Measurements from ENCODE around the gene FCHO2.

Gene FCHO2

DNA sequence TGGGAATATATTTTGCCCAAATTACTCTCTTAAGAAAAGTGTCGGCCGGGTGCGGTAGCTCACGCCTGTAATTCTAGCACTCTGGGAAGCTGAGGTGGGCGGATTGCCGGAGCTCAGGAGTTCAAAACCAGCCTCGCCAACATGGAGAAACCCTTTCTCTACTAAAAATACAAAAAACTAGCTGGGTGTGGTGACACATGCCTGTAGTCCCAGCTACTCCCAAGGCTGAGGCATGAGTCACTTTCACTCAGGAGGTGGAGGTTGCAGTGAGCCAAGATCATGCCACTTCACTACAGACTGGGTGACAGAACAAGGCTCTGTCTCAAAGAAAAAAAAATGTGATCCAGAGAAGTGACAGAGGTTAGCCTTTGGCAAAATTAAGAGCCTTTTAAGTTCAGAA lies 138.1 kb downstream of the FCHO2 start:
- peaks cover 7% of the 10 kb centered on the region for H3K9me3 ChIP-seq (ENCODE audit: low read length)
- no peak overlapping the region for H3K4me2 ChIP-seq (ENCODE audit: low read length)
- H3F3A ChIP-seq (ENCODE audit: insufficient read depth, low read length), result no peaks in the 10 kb centered on the region
- no peak overlapping the region for H3K9ac ChIP-seq (ENCODE audit: low read length)
- no peaks in the 10 kb centered on the region for H4K20me1 ChIP-seq (ENCODE audit: insufficient read depth, low read length)
- H3K27me3 ChIP-seq (ENCODE audit: insufficient read depth, low read length), result no peaks in the 10 kb centered on the region
- no peak overlapping the region for H3K27ac ChIP-seq (ENCODE audit: low read depth, low read length, poor library complexity, severe bottlenecking)
- no peaks in the 10 kb centered on the region for H3K36me3 ChIP-seq (ENCODE audit: insufficient read depth, low read length)
- H3K79me2 ChIP-seq (ENCODE audit: insufficient read depth, low read length), result no peaks in the 10 kb centered on the region
- H3K4me1 ChIP-seq (ENCODE audit: insufficient read depth, low read length, severe bottlenecking), result peaks cover 2% of the 10 kb centered on the region
- TF ChIP-seq EZH2 (IDR thresholded peaks at IDR 0.05; ENCODE audit: borderline replicate concordance, low read length), result no peak
- TF ChIP-seq CTCF (IDR thresholded peaks at IDR 0.05; ENCODE audit: low read length), result no peak
- H3K9me2 ChIP-seq (ENCODE audit: low read depth, low read length), result no peaks in the 10 kb centered on the region
- no peak overlapping the region for H2AFZ ChIP-seq (ENCODE audit: low read length)
- H3K4me3 ChIP-seq (ENCODE audit: low read depth, low read length, poor library complexity, severe bottlenecking), result no peak overlapping the region

DNA sequence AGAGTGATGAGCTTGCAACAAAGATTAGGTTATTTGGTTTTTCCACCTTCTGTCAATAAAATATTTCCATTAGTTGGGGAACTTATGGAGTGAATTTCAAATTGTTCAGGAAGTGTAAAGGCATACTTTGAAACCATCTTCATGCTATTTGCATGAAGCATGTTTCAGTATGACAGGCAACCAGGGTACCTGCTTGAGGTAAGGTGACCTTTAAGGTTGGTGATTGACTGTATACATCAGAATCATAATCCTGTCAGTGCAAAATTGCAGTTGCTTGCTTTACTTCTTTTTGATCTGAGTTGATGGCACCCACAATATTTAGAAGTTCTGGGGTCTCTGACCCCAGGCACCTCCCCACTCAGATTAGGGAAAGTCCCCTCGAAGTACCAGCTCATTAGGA lies 138.6 kb downstream of the FCHO2 start:
- peaks cover 7% of the 10 kb centered on the region for H3K9me3 ChIP-seq (ENCODE audit: low read length)
- no peaks in the 10 kb centered on the region for H4K20me1 ChIP-seq (ENCODE audit: insufficient read depth, low read length)
- H3K27ac ChIP-seq (ENCODE audit: low read depth, low read length, poor library complexity, severe bottlenecking), result no peak overlapping the region
- no peaks in the 10 kb centered on the region for H3K36me3 ChIP-seq (ENCODE audit: insufficient read depth, low read length)
- H3K4me1 ChIP-seq (ENCODE audit: insufficient read depth, low read length, severe bottlenecking), result peaks cover 6% of the 10 kb centered on the region
- H3K79me2 ChIP-seq (ENCODE audit: insufficient read depth, low read length), result no peaks in the 10 kb centered on the region
- H3K4me3 ChIP-seq (ENCODE audit: low read depth, low read length, poor library complexity, severe bottlenecking), result no peak overlapping the region
- no peak for TF ChIP-seq EZH2 (IDR thresholded peaks at IDR 0.05; ENCODE audit: borderline replicate concordance, low read length)
- no peak for TF ChIP-seq CTCF (IDR thresholded peaks at IDR 0.05; ENCODE audit: low read length)
- no peaks in the 10 kb centered on the region for H3K27me3 ChIP-seq (ENCODE audit: insufficient read depth, low read length)
- H3K9me2 ChIP-seq (ENCODE audit: low read depth, low read length), result no peaks in the 10 kb centered on the region
- H3F3A ChIP-seq (ENCODE audit: insufficient read depth, low read length), result no peaks in the 10 kb centered on the region
- H3K9ac ChIP-seq (ENCODE audit: low read length), result no peak overlapping the region
- H3K4me2 ChIP-seq (ENCODE audit: low read length), result no peak overlapping the region
- H2AFZ ChIP-seq (ENCODE audit: low read length), result no peak overlapping the region

- Histone ChIP-seq H3F3A (ENCODE audit: insufficient read depth, low read length) (no peaks in the 10 kb centered on the region), H3K79me2 (ENCODE audit: insufficient read depth, low read length) (no peaks in the 10 kb centered on the region), H3K27ac (ENCODE audit: low read depth, low read length, poor library complexity, severe bottlenecking) (no peak overlapping the region), H2AFZ (ENCODE audit: low read length) (no peak overlapping the region), H3K36me3 (ENCODE audit: insufficient read depth, low read length) (no peaks in the 10 kb centered on the region), H3K9me2 (ENCODE audit: low read depth, low read length) (no peaks in the 10 kb centered on the region), H3K4me3 (ENCODE audit: low read depth, low read length, poor library complexity, severe bottlenecking) (no peak overlapping the region), H3K9ac (ENCODE audit: low read length) (no peak overlapping the region), H3K27me3 (ENCODE audit: insufficient read depth, low read length) (no peaks in the 10 kb centered on the region), H3K4me2 (ENCODE audit: low read length) (no peak overlapping the region), H3K4me1 (ENCODE audit: insufficient read depth, low read length, severe bottlenecking) (peaks cover 18% of the 10 kb centered on the region), H4K20me1 (ENCODE audit: insufficient read depth, low read length) (no peaks in the 10 kb centered on the region), H3K9me3 (ENCODE audit: low read length) (peaks cover 7% of the 10 kb centered on the region)
- TF ChIP-seq CTCF (IDR thresholded peaks at IDR 0.05; ENCODE audit: low read length) (no peak), EZH2 (IDR thresholded peaks at IDR 0.05; ENCODE audit: borderline replicate concordance, low read length) (no peak)
Observed at GRCh38 chr5:73095564-73096238, 139.9 kb downstream of the FCHO2 start.
